ENCODE results near the gene HHAT.

Gene HHAT

DNA sequence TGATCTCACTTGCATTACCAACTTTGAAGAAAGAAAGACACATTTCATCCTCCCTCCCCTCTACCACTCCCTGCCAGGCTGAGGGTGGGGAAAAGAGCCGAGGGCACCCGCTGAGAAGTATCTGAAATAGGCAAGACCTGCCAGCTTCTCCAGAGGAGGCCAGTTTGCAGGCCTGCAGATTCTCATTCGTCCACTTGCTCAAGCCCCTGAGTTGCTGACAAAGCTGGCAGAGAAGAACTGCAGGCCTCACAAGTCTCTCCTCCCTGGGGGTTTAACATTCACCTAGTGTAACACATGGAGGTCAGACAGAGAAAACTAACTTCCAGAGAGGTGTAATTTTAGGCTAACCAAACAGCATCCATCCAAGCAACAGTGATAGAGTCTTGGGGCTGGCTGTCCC is 376.4 kb downstream of the HHAT start:
- no peak for TF ChIP-seq POLR2A (IDR thresholded peaks at IDR 0.05; ENCODE audit: extremely low read depth, insufficient read length)
- TF ChIP-seq, protein P1, sequence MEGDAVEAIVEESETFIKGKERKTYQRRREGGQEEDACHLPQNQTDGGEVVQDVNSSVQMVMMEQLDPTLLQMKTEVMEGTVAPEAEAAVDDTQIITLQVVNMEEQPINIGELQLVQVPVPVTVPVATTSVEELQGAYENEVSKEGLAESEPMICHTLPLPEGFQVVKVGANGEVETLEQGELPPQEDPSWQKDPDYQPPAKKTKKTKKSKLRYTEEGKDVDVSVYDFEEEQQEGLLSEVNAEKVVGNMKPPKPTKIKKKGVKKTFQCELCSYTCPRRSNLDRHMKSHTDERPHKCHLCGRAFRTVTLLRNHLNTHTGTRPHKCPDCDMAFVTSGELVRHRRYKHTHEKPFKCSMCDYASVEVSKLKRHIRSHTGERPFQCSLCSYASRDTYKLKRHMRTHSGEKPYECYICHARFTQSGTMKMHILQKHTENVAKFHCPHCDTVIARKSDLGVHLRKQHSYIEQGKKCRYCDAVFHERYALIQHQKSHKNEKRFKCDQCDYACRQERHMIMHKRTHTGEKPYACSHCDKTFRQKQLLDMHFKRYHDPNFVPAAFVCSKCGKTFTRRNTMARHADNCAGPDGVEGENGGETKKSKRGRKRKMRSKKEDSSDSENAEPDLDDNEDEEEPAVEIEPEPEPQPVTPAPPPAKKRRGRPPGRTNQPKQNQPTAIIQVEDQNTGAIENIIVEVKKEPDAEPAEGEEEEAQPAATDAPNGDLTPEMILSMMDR (IDR thresholded peaks at IDR 0.05; ENCODE audit: low read depth, low read length): no peak
- H3K4me3 ChIP-seq (ENCODE audit: low read depth, low read length): no peak overlapping the region
- no peak for DNase-seq (ENCODE audit: low read depth)

DNA sequence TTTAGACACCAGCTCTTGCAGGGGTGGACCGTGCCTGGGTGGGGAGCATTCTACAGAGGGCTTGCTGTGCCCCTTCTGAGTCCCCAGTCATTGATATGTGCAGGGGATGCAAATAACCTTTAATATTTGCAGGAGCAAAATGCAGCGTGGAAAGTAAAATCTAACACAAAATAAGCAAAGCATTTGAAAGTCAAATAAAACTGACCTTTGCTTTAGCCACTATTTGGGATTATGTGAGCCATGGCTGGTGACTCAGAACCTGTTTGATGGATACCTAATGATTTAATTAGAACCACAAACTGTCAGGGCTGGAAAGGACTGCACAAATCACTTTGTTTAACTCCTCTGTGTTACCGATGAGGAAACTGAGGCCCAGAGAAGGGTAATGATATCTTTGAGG is 377.5 kb downstream of the HHAT start:
- TF ChIP-seq, protein P2, sequence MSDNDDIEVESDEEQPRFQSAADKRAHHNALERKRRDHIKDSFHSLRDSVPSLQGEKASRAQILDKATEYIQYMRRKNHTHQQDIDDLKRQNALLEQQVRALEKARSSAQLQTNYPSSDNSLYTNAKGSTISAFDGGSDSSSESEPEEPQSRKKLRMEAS (IDR thresholded peaks at IDR 0.05; ENCODE audit: low read depth, low read length): no peak
- no peak for TF ChIP-seq MYC (IDR thresholded peaks at IDR 0.05; ENCODE audit: low read depth, low read length)
- no peak for TF ChIP-seq POLR2A (IDR thresholded peaks at IDR 0.05; ENCODE audit: extremely low read depth, insufficient read length)
- TF ChIP-seq, protein P1 (IDR thresholded peaks at IDR 0.05; ENCODE audit: low read depth, low read length): no peak
- no peak for DNase-seq (ENCODE audit: low read depth)
- H3K4me3 ChIP-seq (ENCODE audit: low read depth, low read length): no peak overlapping the region

DNA sequence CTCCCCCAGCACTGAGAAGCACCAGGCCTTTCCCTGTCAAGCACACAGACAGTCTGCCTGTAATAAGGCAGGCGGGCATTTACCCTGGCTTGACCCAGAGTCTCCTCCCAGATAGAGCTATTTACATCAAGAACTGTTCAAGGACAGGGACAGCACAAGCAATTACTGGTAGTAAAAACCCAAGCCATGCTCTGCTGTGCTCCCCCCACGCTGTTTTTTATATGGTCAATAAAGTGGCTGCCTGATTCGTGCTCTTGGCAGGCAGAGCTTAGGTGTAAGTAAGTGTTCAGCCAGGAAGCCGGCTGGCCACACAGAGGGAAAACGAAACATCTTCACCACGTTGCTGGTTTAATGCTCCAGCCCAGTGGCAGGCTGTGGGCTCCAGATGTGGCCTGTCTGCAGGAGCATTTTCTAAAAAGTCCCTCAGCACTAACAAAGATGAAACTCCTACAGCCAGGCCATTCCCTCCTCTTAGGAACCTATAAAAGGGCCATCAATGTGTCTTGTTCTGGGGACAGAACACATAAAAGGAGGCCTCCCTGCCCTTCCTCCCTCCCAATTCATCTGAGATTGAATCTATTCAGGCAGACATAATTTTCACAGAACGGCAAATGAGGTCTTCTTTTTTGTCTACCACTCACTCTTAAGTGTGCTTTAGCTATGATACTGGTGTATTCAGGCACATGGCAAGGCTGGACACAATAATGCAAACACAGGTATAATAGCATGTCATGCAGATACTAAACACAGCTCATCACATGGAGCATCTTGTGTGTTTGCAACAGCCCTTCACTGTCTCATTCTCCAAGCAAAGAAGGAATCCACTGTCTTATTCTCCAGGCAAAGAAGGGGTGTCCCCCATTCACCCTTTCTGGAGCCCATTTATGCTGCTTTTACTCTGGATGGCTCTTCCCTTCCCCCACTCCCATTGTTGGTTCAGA is 378.9 kb downstream of the HHAT start:
- no peak for DNase-seq (ENCODE audit: low read depth)
- TF ChIP-seq, protein P2 (IDR thresholded peaks at IDR 0.05; ENCODE audit: low read depth, low read length): no peak
- TF ChIP-seq MYC (IDR thresholded peaks at IDR 0.05; ENCODE audit: low read depth, low read length) (no peak), POLR2A (IDR thresholded peaks at IDR 0.05; ENCODE audit: extremely low read depth, insufficient read length) (no peak)
- H3K4me3 ChIP-seq (ENCODE audit: low read depth, low read length): no peak overlapping the region

DNA sequence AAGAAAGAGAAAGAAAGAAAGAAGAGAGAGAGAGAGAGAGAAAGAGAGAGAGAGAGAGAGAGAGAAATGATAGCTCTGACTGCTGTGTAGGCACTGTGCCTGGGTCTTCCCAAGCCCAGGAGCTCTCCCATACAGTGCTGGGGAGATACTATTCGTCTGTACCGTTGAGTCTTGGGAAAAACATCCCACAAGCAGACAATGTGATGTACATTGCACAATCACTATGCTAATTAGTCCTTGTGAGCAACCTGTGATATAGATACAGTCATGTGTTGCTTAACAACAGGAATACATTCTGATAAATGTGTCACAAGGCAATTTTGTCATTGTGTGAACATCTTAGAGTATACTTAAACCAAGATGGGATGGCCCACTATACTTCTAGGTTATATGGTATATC is 381.0 kb downstream of the HHAT start:
- DNase-seq (ENCODE audit: low read depth): no peak
- H3K4me3 ChIP-seq (ENCODE audit: low read depth, low read length): no peak overlapping the region
- TF ChIP-seq, protein P1 (IDR thresholded peaks at IDR 0.05; ENCODE audit: low read depth, low read length): no peak
- TF ChIP-seq MYC (IDR thresholded peaks at IDR 0.05; ENCODE audit: low read depth, low read length) (no peak), POLR2A (IDR thresholded peaks at IDR 0.05; ENCODE audit: extremely low read depth, insufficient read length) (no peak)
- TF ChIP-seq, protein P2 (IDR thresholded peaks at IDR 0.05; ENCODE audit: low read depth, low read length): no peak

DNA sequence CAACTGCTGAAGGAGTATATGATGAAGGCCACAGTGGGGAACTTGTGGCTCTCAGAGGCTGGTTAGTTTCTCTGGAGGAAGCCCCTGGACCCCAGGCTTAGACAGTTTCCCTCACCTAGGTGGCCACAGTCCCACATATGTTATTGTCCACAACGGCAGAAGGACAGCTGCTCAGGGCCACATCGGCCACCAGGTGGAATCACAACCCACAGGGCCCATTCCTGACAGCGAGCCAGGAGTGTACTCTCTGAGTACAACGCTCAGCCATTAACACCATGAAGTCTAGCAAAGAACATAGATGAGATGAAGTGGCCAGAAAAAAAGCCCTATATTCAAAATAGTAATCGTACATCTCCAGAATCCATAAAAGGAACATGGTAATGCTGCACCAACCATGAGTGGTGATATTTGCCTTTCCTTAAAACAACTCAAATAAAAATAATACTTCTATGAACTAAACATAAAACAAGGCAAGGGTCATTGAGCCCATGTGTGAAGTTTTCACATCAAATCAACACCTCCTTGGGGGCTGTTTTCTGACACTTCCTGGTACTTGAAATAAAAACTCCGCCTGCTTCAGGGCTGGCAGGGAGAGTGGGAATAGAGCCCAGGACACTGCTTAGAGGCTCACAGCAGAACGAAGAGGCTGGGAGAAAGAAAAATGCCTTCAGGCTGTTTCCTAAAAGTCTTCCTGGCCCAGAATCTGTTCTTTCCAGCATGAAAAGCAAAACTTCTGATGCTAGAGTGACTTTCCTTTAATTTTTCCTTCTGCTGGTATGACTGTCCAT is 383.3 kb downstream of the HHAT start:
- TF ChIP-seq, protein P2 (IDR thresholded peaks at IDR 0.05; ENCODE audit: low read depth, low read length): no peak
- TF ChIP-seq, protein P1 (IDR thresholded peaks at IDR 0.05; ENCODE audit: low read depth, low read length): no peak
- TF ChIP-seq POLR2A (IDR thresholded peaks at IDR 0.05; ENCODE audit: extremely low read depth, insufficient read length) (no peak), MYC (IDR thresholded peaks at IDR 0.05; ENCODE audit: low read depth, low read length) (no peak)
- H3K4me3 ChIP-seq (ENCODE audit: low read depth, low read length): no peak overlapping the region
- DNase-seq (ENCODE audit: low read depth): no peak

DNA sequence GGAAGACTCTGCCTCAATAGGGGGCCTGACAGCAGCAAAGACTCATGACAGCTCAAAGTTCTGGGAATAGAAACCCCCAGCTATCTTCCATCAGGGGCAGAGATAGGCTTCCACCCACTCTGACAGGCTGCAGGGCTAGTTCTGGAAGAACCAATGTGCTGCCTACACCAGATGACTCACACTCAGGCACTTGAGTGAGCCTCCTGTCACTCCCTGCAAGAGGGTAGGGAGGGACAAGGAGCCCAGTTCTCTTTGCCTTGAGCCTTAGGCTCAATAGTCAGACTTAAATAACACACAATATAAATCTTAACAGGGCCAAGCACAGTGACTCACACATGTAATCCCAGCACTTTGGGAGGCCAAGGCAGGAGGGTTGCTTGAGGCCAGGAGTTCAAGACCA is 386.4 kb downstream of the HHAT start:
- TF ChIP-seq, protein P2 (IDR thresholded peaks at IDR 0.05; ENCODE audit: low read depth, low read length): no peak
- TF ChIP-seq, protein P1 (IDR thresholded peaks at IDR 0.05; ENCODE audit: low read depth, low read length): no peak
- TF ChIP-seq MYC (IDR thresholded peaks at IDR 0.05; ENCODE audit: low read depth, low read length) (no peak), POLR2A (IDR thresholded peaks at IDR 0.05; ENCODE audit: extremely low read depth, insufficient read length) (no peak)
- no peak overlapping the region for H3K4me3 ChIP-seq (ENCODE audit: low read depth, low read length)
- DNase-seq (ENCODE audit: low read depth): no peak
